ENCODE results near the gene TLCD3B.
"Not testable (repeated sequence)": the region's sequence is repeated elsewhere in the genome, so short reads cannot be mapped to it uniquely, and the experiment has no call there.

Gene TLCD3B

DNA sequence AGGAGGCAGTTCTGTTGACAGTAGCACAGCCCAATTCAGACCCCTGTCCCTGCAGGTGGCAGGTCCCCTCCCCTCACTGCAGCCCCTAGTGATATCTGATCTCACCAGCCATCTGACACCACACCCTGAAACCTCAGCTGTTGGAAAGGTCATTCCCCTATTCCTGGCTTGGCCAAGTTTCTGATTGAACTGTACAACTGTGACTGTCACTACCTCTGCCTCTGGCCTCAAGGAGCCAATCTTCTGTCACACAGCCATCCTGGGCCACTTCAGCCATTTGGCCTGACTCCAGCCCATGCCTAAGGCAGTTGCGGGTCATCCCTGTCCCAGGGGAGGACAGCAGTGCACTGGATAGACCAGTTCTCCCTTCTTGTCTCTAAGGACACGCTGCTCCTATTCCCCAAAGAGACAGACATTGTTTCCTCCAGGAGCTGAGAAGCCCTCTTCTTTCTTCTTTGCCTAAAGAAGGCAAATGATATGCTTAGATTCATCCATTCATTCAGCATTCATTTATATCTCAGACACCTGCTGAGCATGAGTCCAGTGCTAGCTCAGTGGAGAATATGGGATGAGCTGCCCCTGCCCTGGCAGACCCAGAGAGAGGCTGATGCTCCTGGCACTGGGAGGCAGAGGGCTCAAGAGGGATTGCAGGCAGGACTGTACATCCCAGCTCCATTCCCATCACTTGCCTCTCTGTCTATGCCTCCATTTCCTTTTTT lies 29.9 kb upstream of the TLCD3B start:
- DNase-seq, result no peak

DNA sequence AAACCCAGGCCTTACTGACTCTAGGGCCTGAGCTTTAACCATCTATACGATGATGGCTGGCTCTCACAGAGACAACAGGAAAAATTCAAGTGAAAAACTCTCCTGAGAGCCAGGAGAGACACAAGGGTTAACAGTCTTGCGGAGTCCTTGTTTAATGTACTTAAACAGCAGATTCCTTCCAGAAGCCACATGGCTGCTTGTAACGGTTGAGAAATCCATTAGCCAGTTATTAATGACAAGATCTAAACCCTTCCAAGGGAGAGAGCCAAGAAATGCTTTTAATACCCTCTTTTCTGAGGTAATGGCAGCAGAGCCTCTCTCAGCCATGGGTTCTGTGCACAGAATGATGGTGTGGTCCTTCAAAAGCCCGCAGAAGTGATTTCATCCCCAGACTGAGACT lies 29.3 kb upstream of the TLCD3B start:
- no peak for DNase-seq

DNA sequence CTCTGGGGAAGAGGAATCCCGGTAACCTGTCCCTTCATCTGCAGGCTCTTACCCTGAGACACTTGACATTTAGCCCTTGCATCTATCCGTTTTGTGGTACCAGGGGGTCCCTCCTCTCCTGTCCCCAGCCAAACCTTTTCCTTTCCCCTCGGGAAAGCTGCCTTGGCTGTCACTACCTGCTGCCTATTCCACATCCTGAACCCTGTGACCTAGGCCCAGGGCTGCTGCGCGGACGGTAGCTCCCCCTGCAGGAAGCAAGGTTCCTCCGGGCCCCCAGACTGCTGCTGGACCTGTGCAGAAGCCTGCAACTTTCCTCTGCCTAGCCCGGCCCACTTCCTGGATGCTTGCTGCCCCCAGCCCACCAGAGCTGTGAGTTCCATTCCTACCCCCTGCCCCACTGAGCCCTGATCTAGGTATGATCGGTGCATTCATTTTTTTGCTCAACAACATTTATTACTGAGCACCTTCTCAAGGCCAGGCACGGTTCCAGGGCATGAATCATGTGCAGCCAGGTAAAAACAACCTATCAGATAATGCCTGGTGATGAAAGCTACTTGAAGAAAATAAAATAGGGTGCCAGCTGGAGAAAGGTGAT lies 24.0 kb upstream of the TLCD3B start:
- DNase-seq, result no peak

DNA sequence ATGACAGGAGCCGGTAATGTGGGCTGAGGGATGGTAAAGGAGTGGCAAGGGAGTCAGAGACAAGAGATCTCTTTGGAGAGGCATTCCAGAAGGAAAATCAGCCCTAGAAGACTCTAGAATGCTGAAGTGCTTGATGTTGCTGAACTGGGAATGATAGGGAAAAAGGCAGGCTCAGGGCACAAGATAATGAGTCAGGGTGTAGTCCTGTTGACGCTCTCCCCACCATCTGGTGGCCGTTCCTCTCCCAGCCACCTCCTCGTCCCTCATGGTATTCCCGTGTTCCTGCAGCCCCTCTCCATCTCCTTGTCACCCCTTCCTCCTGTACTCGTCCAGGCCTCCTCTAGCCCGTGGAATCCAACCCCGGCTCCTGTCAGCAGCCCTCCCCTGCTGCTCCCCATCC lies 23.4 kb upstream of the TLCD3B start:
- DNase-seq, result no peak

DNA sequence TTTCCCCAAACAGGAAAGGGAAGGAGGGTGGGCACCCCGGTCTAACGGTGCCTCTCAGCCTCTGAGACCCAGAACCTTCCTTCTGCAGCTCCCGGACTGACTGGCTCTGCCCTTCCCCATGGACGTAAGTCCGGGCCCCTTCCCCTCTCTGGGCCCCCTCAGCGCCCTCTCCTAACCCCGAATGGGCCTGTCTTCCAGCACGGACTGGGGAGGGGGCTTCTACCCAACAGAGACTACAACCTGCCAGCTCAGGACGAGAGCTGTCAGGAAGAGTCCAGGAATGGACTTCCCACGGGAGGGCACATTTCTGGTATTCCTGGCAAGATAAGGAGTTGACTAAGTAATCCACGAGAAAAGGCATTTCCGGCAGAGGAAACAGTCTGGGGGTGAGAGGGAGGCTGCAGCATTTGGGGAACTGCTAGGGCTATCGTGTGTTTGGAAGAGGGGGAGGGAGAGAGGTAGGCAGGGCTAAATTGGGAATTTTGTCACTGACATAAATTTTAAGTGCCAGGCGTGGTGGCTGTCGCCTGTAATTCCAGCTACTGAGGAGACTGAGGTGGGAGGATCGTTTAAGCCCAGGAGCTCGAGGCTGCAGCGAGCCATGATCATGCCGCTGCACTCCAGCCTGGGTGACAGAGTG lies 22.4 kb upstream of the TLCD3B start:
- no peak for DNase-seq

DNA sequence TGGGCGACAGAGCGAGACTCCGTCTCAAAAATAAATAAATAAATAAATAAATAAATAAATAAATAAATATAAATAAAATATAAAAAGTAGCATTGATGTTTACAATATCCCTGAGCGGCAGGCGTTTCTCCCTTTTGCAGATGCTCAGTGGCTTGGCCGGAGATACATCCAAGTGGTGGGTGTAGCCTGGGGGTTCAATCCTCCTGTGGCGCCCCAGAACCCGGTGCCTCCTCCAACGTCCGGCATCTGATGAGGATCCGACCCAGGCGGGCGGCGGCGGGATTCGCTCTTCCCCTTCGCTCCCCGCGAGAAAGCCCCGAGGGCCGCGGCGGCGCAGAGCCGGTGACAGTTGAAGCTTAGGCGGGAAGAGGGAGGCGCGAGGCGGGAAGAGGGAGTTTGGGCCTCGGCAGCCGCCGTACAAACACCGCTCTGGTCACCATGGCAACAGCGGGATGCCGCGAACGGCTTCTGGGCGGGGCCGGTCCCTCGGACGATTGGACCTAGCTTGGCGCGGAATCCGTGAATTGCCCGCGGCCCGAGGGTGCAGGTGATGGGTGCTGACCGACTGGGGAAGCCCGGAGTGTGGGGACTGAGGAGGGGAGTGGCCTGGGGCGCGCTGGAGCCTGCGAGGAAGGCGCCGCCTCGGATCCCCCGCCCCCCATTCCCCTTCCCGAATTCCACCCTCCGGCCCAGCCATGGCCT lies 21.8 kb upstream of the TLCD3B start:
- DNase-seq, result peak; percentile 44

DNA sequence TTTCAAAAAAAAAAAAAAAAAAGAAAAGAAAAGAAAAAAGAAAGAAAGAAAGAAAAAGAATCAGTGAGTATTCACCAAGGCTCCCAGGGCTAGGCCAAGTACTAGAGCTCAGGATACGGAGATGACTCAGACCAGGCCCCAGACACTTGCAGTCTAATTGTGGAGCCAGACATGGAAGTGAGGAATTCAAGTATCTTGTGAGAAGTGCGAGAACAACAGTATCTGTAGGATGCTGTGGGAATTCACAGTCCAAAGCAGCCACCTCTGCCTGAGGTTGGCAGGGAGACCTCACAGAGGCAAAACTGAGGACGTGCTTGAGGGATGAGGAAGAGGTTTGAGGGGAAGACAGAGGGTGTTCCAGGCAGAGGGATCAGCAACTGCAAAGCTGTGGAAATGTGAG lies 20.4 kb upstream of the TLCD3B start:
- no peak for DNase-seq

DNA sequence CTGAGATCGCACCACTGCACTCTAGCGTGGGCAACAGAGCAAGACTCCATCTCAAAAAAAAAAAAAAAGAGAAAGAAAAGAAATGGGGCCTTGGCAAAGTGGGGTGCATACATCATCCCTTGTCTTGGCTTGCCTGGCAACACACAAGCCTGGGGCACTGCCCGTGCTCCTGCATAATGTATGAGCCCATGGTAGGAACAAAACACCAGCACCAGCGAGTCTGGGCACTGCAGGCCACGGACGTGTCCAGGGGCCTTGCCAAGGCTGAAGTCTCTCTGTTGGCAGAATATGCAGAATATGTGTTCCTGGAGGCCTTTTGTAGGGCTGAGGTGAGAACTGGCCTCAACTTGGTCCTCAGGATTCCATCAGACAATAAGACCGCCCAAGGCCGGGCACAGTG lies 18.8 kb upstream of the TLCD3B start:
- no peak for DNase-seq

DNA sequence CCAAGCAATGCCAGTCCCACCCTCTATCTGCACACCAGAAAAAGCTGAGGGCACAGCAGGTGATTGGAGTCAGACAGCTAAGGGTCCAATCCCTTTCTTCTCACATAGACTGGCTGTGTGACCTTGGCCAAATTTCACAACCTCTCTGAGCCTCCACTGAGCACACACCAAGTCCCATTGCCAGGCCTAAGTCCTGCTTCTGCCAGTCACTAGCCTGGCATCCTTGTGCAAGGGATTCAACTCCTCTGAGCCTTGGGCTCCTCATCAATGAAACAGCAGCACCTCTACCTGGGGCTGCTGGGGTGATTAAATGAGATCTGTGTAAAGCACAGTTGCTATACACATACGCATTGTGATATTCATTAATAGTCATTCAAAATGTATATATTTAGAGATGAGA lies 15.5 kb upstream of the TLCD3B start:
- no peak for DNase-seq

DNA sequence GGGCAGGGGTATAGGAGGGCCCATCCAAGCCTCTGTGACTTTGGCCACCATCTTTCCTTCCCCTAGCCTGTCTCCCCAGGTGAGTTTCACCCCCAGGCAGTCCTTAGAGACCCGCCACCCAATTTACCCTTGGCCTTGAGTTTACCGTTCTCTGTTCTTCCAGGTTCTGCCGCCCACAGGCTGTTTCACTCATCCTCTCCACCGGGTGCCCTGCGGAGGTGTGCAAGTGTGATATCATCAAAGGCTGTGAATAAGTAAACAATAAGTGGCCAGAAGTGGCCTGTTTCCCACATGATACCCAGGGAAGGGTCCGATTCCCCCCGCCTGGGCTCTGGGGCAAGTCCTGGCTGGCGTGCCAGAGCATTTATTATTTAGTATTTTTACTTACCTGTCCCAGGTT lies 15.1 kb upstream of the TLCD3B start:
- no peak for DNase-seq

DNA sequence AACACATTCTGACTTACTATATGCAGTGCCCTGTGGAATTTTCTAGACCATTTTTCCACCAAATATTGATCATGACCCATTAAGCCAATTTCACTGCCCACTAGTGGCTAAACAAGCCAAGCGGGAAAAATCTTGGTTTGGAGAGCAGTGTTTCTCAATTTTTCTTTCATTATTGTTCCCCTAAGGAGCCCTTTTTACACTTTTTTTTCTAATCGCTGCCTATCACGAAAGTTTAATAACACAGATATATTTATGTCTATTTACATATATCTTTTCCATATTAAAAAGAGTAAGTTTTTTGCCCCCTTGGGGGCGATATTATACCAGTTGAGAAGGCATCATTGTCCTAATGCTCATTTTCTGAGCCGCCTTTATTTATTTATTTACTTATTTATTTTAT lies 10.8 kb upstream of the TLCD3B start:
- no peak for DNase-seq

DNA sequence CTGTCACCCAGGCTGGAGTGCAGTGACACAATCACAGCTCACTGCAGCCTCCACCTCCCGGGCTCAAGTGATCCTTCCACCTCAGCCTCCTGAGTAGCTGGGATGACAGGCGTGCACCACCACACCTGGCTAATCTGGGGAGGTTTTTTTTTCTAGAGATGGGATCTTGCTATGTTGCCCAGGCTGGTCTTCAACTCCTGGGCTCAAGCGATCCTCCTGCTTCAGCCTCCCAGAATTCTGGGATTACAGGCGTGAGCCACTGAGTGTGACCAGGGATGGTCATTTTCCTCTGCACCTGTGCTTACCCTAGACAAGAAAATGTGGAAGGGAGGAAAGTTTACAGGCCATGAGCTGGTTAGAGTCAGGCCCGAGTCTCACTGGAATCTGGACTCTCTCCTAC lies 9.6 kb upstream of the TLCD3B start:
- DNase-seq, result not testable (repeated sequence)

DNA sequence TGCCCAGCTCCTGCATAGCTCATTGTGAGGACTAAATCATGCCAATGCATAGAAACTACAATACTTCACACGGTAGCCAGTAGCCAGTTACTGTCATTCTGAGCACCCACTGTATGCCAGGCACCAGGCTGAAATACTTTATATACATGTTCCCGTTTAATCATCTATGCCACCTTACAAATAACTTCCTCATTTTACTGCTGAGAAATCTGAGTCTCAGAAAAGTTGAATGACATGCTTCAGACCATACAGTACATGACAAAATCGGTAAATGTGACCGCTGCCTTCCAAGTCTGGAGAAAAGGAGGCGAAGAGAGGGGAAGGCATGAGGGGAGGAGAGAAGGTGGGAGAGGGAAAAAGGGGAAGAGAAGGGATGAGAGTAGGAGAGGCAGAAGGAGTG lies 9.2 kb upstream of the TLCD3B start:
- no peak for DNase-seq

DNA sequence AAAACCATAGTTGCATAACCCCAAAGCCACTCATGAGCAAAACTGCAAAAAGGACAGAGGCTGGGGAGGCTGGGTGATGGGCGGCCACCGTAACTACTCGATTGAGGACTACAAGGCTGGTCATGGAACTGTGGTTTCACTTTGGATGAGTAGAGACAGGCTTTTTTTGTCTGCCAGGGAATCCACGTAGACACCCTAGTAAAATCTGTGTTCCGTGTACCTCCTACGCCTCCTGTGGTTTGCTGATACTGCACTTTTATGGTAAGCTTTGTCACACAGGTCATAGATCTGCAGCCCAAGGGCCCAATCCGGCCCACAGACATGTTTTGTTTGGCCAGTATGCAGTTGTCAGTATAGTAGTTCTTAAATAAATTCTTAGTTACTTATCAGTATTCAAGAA lies 2.2 kb upstream of the TLCD3B start:
- DNase-seq, result no peak

DNA sequence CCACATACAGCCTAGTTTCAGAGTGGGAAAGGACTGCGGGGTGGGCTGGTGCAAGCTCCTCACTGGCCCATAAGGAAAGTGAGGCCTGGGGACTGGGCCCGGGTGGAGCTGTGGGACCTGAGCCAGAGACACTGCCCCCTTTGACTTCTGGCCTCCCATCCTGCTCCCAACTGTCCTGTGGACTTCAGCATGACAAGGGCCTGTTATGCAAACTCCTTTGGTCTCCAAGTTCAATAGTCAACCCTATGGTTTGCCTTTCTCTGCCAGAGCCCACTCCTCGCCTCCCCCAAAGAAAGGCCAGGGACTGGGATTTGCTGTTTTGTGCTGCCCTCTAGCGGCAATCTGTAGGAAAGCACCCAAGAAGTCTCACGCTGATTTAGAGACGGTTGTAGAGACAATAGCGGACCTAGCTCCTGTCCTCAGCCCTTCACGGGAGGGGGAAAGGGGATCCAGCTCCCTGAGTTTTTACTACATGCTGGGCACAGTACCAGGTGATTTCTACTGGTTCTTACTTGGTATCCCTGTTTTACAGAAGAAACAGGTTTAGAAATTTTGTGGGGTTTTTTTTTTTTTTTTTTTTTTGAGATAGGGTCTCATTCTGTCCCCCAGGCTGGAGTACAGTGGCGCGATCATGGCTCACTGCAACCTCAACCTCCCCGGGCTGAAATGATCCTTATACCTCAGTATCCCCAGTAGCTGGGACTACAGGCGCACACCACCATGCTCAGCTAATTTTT lies 1.2 kb upstream of the TLCD3B start:
- DNase-seq, result no peak

DNA sequence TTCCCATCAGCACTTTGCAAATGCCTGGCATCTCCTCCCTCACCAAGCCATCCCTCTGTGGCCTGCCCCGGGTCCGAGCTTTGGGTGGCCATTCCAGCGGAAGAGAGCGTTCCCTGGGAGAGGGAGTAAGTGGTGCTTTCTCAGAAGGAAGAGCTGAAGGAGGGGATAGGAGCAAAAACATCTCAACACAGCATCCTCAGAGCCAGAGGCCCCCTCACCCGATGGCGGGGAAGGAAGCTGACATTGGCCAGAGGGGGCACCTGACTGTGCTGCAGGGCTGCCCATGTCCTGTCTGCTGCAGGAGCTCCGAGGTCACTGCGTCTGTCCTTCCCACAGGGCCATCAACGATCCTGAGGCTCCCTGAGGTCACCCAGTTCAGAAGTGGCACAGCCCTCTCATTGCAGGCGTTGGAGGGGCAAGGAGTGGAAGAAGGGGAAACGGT lies 427 bp upstream of the TLCD3B start:
- no peak for DNase-seq

DNA sequence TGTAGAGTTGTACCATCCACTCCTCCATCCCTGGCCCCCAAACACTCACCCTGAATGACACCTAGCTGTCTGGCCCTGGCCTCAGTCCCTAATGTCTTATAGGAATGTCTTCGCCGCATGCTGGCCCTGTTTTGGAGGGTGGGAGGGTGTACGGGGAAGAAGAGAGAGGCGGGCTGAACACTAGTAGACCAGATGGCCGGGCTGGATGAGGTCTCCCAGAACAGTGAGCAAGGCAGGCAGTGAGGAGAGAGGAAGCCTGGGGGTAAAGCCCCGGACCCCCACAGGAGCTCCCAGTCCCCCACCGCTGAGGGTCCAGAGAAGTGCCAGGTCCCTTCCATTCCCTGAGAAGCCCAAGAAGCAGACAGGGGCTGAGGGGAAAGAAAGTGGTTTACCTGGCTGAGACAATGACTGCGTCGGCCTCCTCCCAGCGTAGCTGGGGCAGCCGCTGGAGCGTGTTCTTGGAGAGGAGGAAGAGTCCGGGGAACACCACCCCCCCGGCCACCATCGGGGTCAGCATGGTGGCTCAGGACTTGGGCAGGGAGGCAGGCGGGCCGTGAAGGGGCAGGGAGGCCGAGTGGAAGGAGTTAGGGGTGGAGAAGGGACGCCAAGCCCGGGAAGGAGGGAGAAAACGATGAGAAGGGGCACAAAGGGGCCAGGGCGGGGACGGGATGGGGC lies 923 bp downstream of the TLCD3B start:
- DNase-seq, result no peak

DNA sequence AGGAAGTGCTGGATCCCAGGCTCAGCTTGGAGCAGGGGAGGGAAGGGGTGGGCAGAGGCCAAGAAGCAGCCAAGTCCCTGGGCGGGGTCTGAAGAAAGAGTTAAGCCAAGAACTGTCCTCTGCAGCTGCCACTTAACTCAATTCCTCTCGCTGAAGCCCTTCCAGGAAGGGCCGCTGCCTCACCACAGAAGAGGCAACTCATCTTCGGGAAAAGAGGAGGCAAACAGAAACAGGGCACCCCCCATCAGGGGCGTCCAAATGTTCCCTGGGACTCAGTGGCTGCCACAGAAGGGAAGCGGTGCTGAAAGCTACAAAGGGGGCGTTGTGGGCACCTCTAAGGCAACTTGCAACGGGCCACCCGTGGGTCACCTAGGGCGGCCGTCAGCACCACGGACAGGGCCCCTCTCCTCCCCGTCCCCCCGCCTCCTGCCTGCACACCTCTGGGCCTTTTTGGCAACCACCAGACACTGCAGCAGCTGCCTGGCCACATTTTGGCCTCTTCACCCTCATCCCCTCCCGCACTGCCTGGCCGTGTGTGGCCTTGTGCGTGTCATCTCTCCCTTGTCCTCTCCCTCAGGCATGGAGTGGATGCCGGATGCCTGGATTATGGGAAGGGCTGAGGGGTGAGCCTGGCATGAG lies 2.5 kb downstream of the TLCD3B start:
- no peak for DNase-seq

DNA sequence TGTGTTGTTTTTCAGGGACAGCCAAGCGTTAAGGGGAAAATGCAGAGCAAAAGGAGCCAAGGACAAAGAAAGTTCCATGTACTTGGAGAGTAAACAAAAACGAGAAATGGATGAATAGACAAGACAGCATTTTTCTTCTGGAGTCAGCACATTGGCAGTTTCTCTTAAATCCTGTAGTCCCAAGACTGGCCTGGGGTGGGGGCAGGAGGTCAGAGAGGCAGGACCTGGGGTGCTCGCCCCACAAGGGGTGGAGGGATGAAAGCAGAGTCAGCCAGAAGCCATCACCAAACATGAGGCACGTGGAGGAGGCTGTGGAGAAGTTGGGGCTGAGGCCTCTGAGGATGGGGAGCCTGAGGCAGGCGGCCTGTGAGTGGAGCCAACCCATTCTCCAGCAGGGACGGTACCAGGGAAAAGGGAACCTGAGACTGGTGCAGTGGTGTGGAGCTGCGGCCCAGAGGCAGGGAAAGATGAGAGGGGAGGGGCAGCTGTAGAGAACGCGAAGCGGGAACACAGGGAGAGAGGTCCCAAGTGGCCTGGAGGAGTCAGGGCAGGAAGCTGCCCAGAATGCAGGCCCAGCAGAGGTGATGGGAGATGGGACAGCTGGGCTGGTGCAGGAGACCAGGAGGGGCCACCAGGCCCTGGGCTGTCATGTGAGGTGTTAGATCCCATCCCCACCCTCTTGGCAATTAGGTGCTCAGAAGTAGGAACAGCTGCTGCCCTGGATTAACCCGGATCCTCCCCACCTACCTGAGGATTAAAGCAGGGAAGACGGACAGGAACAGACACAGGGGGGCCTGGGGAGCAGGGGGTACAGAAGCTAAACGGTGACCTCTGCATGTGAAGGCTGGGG lies 3.3 kb downstream of the TLCD3B start:
- DNase-seq, result no peak

DNA sequence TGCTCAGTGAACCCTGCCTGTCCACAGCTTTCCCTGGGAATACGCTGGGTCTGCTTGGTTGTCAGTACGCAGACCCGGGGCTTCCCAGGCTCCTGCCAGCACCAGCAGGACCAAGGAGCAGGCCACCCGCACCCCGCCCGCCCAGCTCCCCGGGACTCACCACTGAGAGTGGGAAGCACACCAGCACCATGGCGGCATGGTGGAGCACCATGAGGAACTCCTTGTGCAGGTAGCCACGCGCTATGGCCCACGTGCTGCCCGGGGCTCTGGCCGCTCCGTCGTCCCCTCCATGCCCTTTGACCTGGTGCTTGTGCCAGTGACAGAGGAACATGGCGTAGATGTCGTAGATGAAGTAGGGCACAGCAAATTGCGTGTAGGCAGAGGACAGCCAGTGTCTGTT lies 4.6 kb downstream of the TLCD3B start:
- DNase-seq, result no peak

DNA sequence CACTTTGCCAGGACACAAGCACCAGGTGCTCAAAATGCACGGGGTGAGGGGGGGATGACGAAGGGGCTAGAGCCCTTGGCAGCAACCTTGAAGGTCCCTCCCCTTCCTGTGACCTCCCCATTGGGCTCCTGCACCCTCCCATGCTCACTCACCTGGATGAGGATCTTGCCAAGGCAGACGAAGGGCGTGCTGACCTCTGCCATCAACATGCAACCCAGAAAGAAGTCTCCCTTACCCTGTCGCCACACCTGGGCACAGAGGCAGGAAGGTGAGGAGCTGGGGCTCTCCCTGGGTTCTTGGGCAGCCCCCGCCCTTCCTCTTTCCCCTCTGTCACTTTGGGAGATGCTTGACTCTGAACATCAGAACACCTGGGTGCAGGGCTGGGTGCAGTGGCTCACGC lies 5.5 kb downstream of the TLCD3B start:
- no peak for DNase-seq
